ENCODE measurements around the gene PPP1R3D.

PPP1R3D gene

GRCh38 chr20:59947376-59947775 is 7.3 kb upstream of the PPP1R3D start:
- DNase-seq = no peak

GRCh38 chr20:59945731-59946130 is 5.6 kb upstream of the PPP1R3D start:
- no peak for DNase-seq

- no peak for DNase-seq
These were observed 5.1 kb upstream of the PPP1R3D start for GRCh38 chr20:59945175-59945574.

GRCh38 chr20:59944726-59945125 is 4.6 kb upstream of the PPP1R3D start:
- DNase-seq = no peak

- no peak for DNase-seq
These were observed 2.1 kb upstream of the PPP1R3D start for GRCh38 chr20:59942245-59942644.

- DNase-seq = no peak
These were observed 820 bp upstream of the PPP1R3D start for GRCh38 chr20:59940956-59941294.

GRCh38 chr20:59939879-59940128 is 301 bp downstream of the PPP1R3D start:
- no peak for DNase-seq

GRCh38 chr20:59939052-59939878 is 840 bp downstream of the PPP1R3D start:
- no peak for DNase-seq

GRCh38 chr20:59938696-59939051 is 1.4 kb downstream of the PPP1R3D start:
- no peak for DNase-seq

GRCh38 chr20:59938221-59938620 is 1.9 kb downstream of the PPP1R3D start:
- no peak for DNase-seq

GRCh38 chr20:59937150-59937549 is 3.0 kb downstream of the PPP1R3D start:
- DNase-seq = no peak

GRCh38 chr20:59936409-59936808 is 3.7 kb downstream of the PPP1R3D start:
- DNase-seq = no peak

- DNase-seq = no peak
These were observed 4.5 kb downstream of the PPP1R3D start for GRCh38 chr20:59935457-59936185.

- peak; percentile 76 for DNase-seq
These were observed 6.1 kb downstream of the PPP1R3D start for GRCh38 chr20:59933849-59934585.

GRCh38 chr20:59933296-59933848 is 6.7 kb downstream of the PPP1R3D start, which contains the start of gene SYCP2:
Gene SYCP2 (minus strand): TSS chr20:59933637. CDS start chr20:59922413, 11,224 bp downstream.
- peak; percentile 69 for DNase-seq

GRCh38 chr20:59932616-59933295 is 7.3 kb downstream of the PPP1R3D start:
- no peak for DNase-seq

GRCh38 chr20:59931511-59932312 is 8.4 kb downstream of the PPP1R3D start:
- DNase-seq = no peak

- DNase-seq = no peak
These were observed 14.2 kb downstream of the PPP1R3D start for GRCh38 chr20:59925899-59926298.

GRCh38 chr20:59925359-59925758 is 14.7 kb downstream of the PPP1R3D start:
- DNase-seq = no peak

- DNase-seq = no peak
These were observed 16.6 kb downstream of the PPP1R3D start for GRCh38 chr20:59923514-59923913.

GRCh38 chr20:59920944-59921343 is 19.2 kb downstream of the PPP1R3D start:
- no peak for DNase-seq

- DNase-seq = no peak
These were observed 27.5 kb downstream of the PPP1R3D start for GRCh38 chr20:59912609-59913008.

Measured in CD4-positive, alpha-beta T cell treated with Interleukin-17A for 1 hour (primary cell).